ENCODE results near the gene FMNL3.
A peak's percentile ranks its signal among the peaks of the same experiment; 100 is the strongest.

Gene FMNL3

DNA sequence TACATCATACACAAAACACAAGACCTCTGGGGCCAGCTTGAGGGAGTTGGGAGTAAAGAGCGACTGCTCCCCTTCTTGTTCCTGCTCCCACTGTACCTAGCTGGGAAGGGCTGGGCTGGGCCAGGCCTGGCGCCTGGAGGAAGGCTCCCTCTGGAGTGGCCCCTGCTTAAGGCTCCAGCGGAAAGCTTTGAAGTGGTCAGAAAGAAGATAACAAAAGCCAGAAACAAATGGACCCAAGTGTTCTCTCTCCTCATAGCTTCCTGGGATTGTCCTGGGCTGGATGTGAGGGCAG is 58.5 kb downstream of the FMNL3 start:
- no peak for DNase-seq

DNA sequence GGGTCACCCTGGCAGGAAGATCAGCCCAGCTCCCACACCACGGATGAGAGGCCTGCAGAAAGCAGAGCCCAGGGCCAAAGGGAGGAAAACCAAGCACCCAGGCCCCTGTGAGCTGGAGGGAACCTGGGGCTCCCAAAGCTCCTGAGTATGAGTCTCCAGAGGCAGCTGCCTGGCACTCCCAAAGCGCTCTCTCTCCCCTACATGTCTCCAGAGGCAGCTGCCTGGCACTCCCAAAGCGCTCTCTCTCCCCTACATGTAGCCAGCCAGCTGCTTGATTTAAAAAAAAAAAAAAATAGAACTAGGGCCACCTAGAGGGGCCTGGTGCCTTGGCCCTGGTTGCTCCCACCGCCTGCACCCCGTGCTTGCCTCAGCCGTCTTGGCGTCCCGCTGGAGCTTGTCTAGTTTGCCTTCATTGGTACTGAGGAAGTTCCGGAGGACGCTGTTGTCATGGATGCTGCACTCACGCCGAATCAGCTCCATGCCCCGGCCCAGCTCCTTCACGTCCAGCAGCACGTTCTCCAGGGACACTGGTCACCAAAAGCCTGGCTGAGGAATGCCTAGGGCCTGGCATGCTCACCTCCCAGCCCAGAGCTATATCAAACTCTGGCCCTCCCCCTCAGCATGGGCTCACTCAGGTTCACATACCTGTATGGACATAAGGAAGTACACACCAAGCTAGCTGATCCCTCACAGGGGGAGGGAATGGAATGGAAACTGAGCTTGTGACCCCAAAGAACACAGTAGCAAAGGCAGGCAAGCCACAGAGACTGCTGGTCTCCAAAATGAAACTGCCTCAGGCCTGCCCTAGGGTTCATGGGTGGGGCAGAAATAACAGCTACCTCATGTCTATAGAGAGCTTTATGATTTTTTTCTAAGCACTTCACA is 59.1 kb downstream of the FMNL3 start:
- DNase-seq: no peak

DNA sequence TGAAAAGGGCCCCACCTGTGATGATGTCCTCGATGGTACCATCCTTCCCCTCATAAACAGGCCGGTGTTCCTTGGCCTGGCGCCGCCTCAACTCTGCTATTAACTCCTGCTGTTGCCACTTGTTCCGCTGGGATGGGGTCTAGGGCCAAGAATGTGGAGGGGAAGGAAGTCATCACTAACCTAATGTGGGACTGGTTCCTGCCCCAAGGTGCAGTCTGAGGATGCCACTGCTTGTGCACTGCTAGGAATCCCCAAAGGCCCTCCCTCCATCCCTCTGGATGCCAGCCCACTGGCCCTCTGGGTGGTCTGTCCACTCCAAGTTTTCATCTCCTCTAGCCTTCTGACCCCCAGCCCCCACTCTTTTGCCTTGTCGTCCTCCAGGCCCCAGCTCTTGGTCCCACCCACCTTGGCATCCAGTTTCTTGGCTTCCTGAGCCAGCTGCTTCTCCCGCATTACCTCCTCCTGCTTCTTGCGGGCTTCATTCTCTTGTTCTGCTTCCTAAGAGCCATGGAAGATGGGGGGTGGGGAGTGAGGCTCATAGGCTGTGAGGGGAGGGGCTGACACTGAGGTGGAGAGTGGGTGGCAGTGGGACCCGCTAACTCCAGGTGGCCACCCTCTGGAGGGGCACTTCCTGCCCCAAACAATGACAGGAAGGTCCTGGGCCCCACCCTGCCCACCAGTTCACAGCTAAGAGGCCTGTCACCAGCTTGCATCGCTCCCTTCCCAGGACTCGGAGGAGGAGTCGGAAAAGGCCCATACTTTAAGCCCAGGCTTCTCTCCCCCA is 60.1 kb downstream of the FMNL3 start:
- DNase-seq: no peak

DNA sequence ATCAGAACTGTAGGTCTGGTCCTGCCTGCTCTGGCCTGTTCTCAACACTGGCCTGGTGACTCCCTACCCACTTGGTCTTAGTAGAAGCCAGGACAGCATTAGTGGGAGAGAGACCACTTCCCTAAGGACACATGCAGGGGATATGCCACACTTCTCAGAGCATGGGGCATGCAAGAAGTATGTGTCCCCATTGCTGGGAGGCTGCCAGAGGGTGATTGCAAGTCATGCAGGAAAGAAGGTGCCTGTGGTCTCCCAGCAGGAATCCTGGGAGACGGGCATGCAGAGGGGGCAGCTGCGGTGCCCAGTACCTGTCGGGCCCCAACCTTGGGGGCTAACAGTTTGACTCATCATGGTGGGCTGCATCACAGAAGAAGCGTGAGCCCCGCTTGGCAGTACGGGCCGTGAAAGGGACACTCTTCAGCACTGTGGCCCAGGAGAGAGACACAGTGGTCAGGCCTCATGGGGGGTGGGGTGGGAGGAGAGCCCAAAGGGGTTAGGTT is 60.8 kb downstream of the FMNL3 start:
- no peak for DNase-seq

DNA sequence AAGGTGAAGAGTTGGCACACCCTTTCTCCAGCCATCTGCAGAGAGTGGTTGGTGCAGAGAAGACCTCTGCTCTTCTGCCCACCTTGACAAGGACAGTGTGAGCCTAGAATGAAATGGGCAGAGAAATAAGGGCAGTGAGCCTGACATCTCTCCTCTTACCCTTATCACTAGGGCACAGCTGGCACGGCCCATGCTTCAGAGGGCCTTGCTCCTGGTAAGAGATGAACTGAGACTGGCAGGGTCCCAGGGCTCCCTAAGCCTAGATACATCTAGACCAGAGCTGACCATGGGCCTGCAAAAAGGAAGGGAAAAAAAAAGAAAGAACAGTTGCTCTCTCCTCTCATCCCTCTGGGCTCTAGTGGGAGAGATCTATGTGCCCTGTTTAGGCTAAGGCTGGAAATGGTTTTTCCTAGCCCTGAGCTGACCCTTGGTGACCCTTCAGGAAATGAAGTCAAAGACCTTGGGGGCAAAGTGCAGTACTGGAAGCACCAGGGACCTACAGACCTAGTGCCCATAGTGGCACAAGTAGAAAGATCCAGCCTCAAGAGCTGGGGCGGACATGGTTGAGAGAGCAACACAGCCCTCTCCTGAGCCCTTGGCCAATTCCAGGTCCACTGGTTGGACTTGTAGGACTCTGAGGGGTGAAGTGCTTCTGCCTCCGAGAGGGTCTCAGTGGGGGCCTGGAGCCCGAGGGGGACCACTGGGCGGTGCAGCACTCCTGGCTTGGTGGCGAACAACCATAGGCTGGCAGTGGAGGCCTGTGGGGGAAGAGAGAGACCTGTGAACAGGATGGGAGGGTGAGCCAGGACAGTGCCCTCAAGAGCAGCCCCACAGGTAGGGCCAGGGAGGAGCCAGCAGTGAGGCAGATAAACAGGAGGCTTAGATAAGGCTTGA is 61.8 kb downstream of the FMNL3 start:
- no peak for DNase-seq

DNA sequence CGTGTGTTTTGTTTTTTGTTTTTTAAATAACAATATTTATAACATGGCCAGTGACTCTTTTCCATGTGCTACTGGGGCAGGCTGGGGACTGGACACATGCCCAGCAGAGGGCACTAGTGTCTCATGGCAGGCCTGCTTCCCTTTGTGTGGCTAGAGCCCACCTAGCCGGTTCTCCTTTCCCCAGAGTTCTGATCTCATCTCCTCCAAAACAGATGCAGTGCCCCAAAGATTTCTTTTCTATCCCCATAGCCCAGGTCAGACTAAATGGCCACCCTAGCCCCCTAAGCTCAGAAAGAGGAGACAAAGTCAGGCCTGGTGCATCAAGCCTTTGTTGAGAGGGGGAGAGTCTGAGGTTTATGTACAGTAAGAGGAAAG is 62.6 kb downstream of the FMNL3 start:
- peak in 1 of 2 experiments; percentile 11 for DNase-seq

DNA sequence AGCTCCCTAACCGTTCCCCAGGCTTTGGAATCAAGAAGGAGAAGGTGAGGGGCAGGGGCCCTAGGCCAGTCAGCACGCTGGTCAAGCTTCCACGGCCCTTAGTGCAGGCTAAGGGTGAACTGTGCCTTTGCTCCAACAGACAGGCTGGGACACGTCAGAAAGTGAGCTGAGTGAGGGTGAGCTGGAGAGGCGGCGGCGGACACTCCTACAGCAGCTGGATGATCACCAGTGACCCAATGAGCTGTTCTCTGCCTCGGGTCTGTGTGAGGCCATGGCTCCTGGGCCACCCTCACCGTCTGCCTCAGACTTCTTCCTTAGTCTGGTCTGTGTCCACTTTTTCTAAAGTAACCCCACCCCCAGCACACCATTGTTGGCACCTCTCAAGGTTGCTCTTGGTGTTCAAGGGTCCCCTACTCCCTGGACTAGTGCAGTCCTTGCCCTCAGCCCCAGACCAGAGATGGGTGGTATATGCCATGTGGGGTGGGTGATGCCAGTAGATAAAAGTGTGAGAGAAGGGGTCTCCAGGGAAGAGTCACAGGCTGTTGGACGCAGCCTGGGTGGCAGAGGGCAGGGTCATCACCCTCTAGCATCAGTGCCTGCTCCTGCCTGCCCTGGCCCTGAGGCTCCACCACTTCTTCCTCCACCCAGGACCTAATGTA is 63.1 kb downstream of the FMNL3 start:
- DNase-seq: no peak

DNA sequence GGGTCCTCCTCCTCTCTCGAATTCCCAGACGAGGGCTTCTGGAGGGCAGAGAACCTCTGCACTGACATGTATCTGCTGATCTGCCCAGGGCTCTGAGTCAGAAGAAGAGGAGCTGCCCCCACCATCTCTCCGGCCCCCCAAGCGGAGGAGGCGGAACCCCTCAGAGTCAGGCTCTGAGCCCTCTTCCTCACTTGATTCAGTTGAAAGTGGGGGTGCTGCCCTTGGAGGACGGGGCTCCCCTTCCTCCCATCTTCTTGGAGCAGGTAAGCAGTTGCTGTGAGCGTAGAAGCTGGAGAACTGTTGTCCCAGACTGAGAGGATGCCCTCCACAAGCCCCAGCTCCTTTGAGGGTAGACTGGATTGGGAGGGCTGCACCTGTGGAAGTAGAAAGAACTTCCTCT is 64.1 kb downstream of the FMNL3 start:
- no peak for DNase-seq

DNA sequence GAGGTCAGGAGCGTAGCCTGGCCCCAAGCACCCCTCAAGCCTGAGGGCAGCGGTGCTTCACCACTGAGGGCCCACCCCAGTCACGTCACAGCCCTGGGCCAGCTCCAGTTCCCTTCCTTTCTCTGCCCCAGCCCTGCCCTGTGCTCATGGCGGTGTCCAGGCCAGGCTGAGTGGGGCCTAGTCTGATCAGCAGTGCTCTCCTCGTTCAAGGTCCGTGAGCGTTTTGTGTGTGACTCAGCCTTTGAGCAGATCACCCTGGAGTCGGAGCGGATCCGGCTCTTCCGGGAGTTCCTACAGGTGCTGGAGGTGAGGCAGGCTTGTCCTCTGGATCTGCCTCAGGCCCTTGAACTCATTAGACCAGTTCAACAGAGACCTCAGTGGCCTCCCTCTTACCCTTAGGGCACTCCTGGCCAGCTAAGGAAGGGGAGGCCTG is 64.8 kb downstream of the FMNL3 start:
- DNase-seq: no peak

DNA sequence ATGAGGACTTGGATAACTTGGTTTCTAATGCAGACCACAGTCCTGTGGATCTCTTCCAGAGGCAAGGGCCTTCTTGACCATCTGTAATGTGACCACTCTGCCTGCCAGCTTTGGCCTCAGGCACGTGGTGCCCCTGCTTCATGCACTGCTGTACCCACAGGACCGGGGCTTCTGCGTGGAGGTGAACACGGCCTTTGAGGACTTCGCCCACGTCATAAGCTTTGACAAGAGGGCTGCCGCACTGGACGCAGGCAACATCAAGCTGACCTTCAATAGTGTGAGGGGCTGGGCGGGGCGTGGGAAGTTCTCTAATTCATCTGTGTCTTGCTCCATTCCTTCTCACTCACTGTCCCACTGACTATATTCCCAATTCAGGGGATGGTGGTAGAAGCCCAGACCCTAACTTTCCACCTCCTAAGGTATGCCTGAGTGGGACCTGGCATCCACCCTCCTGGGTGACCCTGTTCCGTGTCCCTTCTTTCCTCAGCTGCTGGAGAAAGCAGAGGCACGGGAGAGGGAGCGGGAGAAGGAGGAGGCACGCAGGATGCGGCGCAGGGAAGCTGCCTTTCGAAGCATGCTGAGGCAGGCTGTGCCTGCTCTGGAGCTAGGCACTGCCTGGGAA is 65.3 kb downstream of the FMNL3 start:
- DNase-seq: no peak

DNA sequence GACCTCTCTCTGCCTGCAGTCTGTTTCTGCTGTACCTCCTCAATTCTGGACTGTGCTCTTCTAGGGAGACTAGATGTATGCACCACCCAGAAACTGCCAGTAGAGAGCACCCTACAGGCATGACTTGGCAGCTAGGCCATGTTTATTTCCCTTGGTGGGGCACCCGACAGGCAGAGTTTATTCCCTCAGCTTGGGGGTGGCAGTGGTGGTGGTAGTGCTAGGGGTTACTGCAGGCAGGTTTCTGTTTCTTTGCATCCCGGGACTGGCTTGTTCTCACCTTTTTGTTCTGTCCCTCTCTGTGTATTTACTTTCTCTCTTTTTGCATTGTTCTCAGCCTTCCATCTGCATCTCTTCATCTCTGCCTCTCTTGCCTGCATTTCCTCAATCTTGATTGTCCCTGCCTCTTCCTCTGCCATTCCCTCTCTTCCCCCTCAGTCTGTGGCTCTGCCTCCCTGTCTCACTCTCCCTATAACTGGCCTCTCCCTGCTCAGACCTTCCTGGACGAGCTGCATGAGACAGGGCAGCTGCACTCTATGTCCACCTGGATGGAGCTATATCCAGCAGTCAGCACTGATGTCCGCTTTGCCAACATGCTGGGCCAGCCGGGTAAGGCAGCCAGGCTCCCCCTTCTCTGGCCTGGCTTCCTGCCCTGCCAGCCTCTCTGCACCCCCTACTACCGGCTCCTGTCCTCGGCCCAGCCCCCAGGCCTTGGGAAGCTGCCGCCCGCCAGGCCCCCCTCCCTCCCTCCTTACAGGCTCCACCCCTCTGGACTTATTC is 70.0 kb downstream of the FMNL3 start:
- no peak for DNase-seq

DNA sequence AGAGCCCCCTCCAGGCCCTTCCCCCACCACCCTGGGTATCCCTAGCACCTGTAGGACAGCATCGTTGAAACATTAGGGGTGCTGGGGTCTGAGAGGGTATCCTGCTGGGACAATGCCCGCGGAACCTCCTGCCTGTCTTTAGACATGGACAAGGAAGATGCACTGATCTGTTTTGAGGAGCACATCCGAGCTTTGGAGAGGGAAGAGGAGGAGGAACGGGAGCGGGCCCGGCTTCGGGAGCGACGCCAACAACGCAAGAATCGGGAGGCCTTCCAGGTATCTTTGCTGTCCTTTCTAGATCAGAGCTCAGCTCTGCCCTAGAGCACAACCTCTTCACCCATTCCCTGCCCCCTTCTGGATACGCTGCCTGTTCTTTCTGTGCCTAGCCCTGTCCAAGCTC is 70.6 kb downstream of the FMNL3 start:
- DNase-seq: no peak

DNA sequence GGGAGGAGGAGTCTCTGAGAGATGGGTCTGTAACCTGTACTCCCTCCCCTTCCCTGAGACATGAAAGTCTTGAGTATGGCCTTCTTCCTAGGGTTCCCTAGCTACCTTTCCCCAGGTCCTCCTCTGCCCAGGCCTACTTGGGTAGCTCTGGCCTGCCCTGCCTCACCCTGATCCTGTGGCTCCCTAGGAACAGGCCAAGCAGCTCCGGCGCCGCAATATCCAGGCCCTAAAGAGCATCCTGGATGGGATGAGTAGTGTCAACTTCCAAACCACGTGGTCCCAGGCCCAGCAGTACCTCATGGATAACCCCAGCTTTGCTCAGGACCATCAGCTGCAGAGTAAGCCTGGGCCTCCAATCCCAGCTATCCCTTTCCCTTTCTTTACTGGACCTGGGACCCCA is 71.5 kb downstream of the FMNL3 start:
- no peak for DNase-seq

DNA sequence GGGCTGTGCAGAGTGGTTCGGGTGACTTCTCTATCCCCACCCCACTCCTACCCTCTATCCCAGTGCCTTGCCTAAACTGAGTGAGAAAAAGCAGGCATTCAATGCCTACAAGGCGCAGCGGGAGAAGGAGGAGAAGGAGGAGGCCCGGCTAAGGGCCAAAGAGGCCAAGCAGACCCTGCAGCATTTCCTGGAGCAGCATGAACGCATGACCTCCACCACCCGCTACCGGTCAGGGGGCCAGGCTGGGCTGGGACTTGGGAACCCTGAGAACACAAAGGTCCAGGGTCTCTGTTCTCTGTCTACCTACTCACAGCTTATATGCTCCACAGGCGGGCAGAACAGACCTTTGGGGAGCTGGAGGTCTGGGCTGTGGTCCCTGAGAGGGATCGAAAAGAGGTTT is 72.2 kb downstream of the FMNL3 start:
- DNase-seq: no peak

DNA sequence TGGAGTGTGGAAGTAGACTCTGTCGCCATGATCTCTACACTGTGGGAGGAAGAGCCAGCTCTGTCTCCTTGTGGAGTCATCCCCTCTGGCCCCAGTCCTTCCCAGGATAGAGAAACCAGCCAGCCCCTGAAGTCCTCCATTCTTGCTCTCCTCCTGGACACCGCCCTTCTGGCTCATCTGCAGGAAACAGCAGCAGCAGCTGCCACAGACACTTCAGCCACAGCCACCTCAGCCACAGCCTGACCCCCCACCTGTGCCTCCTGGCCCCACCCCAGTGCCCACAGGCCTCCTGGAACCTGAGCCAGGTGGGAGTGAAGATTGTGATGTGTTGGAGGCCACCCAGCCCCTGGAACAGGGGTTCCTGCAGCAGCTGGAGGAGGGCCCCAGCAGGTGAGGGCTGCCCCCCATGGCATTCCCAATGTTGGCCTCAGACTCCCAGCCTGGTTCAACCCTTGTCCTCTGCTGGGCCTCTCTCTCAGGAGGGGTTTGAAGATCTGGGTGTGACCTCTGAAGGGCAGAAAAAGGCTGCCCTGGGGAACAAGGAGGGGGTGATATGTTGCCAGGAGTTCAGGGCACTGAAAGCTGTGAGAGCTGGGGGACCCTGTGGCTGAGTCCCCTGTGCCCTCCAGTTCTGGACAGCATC is 73.4 kb downstream of the FMNL3 start:
- no peak for DNase-seq

DNA sequence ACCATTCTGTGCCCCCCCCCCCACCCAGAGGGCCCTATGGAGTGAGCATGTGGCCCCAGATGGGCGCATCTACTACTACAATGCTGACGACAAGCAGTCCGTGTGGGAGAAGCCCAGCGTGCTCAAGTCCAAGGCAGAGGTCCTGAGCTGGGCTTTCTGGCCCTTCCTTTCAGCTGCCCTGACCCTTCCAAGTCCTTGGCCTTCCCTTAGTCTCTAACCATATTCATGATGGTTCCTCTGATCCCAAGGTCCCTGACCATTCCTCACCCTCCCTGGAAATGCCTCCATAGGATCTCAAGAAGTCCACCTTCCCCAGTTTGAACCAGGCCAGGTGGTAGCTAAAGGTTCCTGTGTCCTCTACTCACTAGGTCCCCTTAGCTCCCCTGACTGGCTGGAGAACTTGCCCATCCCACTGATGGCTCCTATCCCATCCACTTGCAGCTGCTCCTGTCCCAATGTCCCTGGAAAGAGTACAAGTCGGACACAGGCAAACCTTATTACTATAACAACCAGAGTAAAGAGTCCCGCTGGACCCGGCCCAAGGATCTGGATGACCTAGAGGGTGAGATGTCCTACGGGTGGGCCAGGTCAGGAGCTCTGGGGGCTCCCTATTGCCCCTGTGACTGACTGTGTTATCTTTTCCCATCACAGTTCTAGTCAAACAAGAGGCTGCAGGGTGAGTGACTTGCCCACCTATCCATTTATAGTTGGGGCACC is 74.1 kb downstream of the FMNL3 start:
- no peak for DNase-seq

DNA sequence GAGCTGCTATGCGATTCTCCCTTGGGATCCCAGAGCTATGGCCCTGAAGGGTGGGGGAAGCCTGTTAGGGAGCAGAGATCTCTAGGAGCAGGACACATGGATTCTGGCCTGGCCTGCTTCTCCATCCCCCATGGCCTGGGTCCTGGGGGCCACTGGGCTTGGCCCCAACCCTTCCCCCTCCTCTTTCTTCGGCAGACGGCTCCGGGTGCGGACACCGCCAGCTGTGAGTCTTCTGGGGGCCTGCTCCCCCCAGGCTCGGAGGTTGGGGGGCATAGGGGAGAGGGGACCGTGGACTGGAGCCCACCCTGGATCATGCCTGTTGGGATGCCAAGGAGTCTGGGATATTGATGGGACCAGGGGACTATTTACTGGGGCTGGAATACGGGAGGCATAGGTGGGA is 74.8 kb downstream of the FMNL3 start:
- DNase-seq: no peak

DNA sequence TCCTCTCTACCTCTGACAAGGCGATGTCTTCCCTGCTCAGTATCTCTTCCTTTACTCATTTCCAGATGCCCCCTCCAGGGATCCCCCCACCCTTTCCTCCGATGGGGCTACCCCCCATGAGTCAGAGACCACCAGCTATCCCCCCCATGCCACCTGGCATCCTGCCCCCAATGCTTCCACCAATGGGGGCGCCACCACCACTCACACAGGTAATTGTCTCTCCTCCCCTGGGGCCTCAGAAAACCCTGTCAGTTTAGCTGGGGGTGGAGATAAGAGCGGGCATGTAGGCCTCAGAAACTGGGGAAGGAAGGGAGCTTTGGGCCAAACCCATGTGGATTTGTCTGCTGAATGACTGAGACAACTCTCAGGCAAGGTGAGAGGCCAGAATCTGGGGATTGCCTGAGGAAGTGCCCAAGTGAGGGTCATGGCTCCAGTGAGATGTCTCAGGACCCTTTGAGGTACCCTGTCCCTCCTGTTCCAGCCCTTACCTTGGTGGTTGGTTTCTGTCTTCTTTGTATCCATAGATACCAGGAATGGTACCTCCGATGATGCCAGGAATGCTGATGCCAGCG is 75.8 kb downstream of the FMNL3 start:
- no peak for DNase-seq

DNA sequence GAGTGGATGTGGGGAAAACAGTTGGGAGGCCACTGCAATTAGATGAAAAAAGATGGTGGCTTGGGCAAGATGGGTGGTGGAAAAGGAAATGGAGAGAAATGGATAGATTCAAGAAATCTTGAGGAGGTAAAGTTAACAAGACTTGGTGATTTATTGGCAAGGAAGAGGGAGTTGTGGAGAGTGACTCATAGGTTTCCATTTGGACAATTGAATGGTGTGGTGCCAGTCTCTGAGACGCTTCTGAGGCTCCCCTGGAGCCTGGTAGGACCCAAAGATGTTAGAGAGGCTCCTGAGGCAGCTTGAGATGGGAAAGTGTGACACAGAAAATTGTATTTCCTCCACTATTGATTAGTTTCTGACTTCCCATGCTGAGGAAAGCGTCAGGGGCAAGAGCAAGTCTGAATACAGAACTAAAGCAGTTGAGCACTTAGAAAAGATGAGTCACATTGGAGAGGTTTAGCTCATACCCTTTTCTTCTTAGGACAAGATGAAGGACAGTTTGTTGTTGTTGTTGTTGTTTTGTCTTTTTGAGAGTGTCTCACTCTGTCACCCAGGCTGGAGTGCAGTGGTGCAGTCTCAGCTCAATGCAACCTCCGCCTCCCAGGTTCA is 79.3 kb downstream of the FMNL3 start:
- no peak for DNase-seq

Data from NCI-H187 (cell line).